Ectodermal cell (in vitro differentiated cells): ENCODE data around the gene GADD45G.

Source experiments
- H3K27ac ChIP-seq: 2 replicates; pipeline ENCODE4 v1.7.0; 2013; ENCODE audit warnings: mild to moderate bottlenecking, low read depth, low read length; ENCODE audit not compliant: insufficient read depth, poor library complexity, severe bottlenecking
- H3K27me3 ChIP-seq: 2 replicates; pipeline ENCODE4 v1.7.0; 2013; ENCODE audit warnings: mild to moderate bottlenecking, low read length; ENCODE audit not compliant: insufficient read depth, control insufficient read depth, poor library complexity, severe bottlenecking
- H3K36me3 ChIP-seq: one replicate; pipeline ENCODE4 v1.7.0; 2013; ENCODE audit warnings: low read length; ENCODE audit not compliant: control insufficient read depth, insufficient read depth
- H3K4me1 ChIP-seq: one replicate; pipeline ENCODE4 v1.7.0; 2013; ENCODE audit warnings: low read length; ENCODE audit not compliant: control insufficient read depth, insufficient read depth
- H3K4me3 ChIP-seq: 2 replicates; pipeline ENCODE4 v1.7.0; 2013; ENCODE audit warnings: low read depth, low read length, control low read depth; ENCODE audit not compliant: insufficient read depth
- H3K9me3 ChIP-seq: 2 replicates; pipeline ENCODE4 v1.7.0; 2013; ENCODE audit warnings: mild to moderate bottlenecking, low read length, moderate library complexity; ENCODE audit not compliant: control insufficient read depth
- WGBS, 2 experiments: methylation state at CpG; one replicate each; pipeline ENCODE4 v1.1.7; 2013; ENCODE audit warnings: missing lambda C conversion rate in 2 of 2; 5-methylcytosine and 5-hydroxymethylcytosine counted together

GADD45G gene

DNA sequence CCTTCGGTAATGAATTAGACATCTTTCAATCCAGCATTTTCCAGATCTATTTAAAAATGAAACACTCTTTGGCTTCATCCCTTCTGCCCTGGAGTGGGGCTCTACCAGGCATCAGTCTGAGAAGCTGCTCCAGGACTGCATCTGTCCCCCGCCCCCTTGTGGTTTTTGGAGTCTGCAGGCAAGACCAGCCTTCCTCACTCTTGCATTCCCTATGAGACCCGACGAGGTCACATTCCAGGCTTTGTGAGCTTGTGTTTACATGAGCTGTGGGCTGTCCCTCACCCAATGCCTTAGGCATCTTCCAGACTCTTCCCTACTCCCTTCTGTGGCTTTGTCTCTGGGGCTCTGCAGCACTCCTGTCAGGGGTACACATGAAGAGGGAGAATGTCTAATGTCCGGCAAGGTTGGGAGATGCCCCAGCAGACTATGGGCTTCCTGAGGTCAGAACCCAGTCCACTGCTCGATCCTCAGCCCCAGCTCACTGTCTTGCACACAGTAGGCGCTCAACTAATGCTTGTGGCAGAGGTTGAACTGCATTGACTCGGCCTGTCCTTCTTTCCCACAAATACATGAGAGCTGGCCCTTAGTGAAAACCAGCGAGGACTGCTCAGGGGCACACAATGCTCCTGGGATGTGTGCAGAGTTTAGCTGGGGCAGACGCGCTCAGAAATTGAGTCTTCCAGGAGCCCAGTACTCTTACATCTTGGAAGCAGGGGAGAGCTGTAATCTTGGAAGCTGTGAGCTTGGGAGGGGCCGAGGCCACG, 11.7 kb upstream of the GADD45G start:
- H3K9me3 ChIP-seq = no peaks in the 10 kb centered on the region
- no peaks in the 10 kb centered on the region for H3K27me3 ChIP-seq
- H3K4me1 ChIP-seq = peaks cover 3% of the 10 kb centered on the region
- H3K36me3 ChIP-seq = no peaks in the 10 kb centered on the region
- no peak overlapping the region for H3K27ac ChIP-seq
- H3K4me3 ChIP-seq = no peak overlapping the region
- WGBS, 2 experiments = 68% methylated on average over 13 of the region's 13 CpGs

DNA sequence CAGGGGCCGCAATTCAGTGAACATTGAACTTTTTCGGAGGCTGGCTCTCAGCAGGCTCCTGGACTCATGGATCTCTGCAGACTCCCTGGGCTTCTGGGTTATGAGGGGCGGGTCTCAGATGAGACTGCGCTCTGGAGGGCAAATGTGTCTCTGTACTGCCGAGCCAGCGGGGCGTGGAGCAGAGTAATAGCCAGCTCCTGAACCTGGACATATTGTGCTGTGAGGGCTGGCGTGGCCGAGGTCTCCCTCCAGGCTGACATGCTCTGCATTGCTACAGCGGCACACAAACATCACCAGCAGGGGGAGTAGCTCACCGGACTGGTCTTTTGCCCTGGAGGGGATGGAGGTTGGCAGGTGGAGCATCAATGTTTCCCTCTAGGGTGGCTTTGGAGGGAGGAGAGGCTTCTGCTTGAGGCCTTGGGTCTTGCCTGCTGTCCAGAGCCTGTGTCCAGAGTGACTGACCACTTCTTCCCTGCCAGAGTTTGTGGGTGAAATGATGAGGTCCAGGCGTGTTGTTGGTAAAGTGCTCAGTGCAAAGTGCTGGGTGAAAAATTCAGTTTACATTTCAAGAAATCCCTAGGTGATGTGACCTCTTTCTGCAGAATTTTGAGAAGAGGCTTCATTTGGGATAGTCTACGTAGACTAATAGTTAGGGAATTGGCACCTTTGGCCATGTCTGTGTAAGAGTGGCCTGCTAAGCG, 10.9 kb upstream of the GADD45G start:
- H3K36me3 ChIP-seq = no peaks in the 10 kb centered on the region
- H3K9me3 ChIP-seq = no peaks in the 10 kb centered on the region
- 67 to 69% methylated on average over 14 of the region's 14 CpGs for WGBS, 2 experiments

DNA sequence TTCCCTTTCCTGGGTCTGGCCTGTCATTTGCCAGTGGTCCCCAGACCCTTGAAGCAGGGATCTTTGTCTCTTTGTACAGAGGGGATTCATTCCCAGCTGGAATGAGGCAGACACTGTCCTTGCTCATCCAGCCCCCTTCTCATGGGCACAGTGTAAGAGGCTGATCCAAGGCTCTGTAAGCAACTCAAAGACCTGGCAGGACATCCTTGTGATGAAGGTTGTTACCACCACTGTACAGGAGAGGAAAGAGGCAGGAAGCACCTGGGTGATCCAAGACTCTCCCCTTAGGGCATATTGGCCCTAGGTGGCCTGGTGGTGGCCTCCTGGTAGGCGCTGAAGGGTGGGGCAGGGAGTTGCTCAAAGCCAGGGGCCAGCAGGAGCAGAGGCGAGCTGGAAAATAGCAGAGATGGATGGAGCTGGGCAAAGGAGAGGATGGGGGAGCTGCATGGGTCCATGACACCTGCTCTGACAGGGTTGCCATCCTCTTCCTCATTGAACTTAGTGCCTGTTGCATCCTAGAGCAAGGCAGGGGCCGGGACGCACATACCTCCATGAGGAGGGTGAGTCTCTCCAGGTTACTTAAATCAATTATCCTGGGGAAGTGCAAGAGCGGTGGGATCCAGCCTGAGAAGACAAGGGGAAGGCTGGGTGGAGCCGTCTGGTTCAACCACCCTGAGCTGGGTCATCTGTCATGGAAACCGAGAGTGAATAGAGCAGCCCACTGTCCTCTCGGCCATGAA, 9.8 kb upstream of the GADD45G start:
- H3K36me3 ChIP-seq = no peaks in the 10 kb centered on the region
- WGBS, 2 experiments = 90 to 92% methylated on average over 8 of the region's 8 CpGs
- peaks cover 3% of the 10 kb centered on the region for H3K4me1 ChIP-seq
- H3K27ac ChIP-seq = no peak overlapping the region
- H3K9me3 ChIP-seq = no peaks in the 10 kb centered on the region
- no peak overlapping the region for H3K4me3 ChIP-seq
- H3K27me3 ChIP-seq = peaks cover 3% of the 10 kb centered on the region

More for the DNA sequence above, 10.9 kb upstream of the GADD45G start:
- Histone ChIP-seq H3K4me3 (no peak overlapping the region), H3K27ac (no peak overlapping the region), H3K4me1 (peaks cover 3% of the 10 kb centered on the region), H3K27me3 (no peaks in the 10 kb centered on the region)

DNA sequence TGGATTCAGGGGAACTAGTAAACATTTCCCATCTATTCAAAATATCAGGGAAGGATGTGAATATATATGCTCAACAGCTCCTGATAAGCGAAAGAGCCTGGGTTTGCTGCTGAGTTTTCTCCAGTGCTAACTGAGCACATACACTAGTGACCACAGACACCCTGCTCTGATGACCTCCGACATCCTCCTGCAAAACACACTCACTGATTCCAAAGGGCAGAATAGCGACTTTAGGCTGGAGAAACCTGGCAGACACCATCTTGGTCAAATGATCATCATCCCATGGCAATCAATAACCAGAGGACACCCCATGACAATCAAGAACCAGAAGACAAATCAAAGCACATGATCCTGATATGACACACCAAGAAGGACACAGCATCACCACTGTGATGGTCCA, 9.2 kb upstream of the GADD45G start:
- Histone ChIP-seq H3K4me3 (no peak overlapping the region), H3K27me3 (peaks cover 10% of the 10 kb centered on the region)

DNA sequence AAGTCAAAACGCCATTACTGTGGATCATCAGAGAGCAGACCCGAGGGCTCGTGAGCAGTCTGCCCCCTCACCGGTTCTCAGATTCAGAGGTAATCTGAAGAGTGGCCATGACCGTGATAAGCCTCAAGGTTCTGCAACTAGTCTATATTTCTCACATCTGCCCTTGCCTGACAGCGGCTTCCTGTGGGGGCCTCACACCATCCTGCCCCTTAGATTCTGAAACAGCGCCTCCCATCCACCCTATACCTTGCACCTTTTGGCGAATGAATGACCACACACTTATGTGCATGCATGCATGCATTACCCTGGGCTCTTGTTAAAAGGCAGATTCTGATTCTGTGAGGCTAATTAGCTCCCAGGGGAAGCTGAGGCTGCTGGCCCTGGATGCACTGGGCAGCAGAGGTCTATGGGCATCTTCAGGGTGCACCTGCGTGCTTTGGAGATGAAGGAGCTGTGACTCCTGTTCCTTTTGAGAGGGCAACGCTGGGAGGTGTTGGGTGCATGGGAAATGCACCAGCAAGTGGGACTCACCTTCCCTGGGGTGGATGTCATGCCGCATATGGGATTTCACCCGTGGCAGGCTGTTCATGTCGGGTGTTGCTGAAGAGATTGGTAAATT, 7.8 kb upstream of the GADD45G start:
- peaks cover 3% of the 10 kb centered on the region for H3K4me1 ChIP-seq
- H3K9me3 ChIP-seq = no peaks in the 10 kb centered on the region
- no peak overlapping the region for H3K27ac ChIP-seq
- H3K36me3 ChIP-seq = no peaks in the 10 kb centered on the region
- H3K4me3 ChIP-seq = no peak overlapping the region
- WGBS, 2 experiments = 91 to 92% methylated on average over 13 of the region's 13 CpGs
- peaks cover 18% of the 10 kb centered on the region for H3K27me3 ChIP-seq

More for the DNA sequence above, 9.2 kb upstream of the GADD45G start:
- WGBS, 2 experiments = 88 to 91% methylated on average over 3 of the region's 3 CpGs
- peaks cover 3% of the 10 kb centered on the region for H3K4me1 ChIP-seq
- H3K27ac ChIP-seq = no peak overlapping the region
- no peaks in the 10 kb centered on the region for H3K36me3 ChIP-seq
- no peaks in the 10 kb centered on the region for H3K9me3 ChIP-seq

DNA sequence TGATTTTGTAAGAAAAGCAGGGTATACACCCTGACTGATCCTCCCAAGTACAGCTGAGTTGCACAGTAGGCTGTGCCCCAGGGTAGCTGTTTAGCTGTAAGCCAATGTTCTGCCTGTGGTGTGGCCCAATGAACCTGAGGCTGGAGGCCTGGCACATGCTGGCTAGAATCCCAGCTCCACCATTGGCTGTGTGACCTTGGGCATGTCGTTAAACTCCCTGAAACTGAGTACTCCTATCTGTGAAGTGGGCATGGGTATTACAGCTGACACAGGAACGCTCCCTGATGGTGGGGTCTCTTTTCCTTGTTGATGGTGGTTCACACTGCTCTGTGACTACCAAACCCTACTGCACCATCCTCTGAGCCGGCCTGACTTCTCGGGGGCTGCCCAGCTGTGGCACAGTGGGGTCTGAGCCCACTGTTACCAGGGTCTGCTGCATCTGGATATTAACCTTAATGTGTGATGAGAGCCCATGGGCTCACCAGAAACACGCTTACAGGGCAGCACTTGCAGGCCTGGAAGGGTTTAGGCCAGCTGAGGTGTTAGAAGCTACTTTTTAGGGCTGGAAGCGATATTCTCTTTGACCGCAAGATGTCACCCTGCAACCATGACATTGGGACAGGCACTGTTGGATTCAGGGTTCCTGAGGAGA, 7.0 kb upstream of the GADD45G start:
- Histone ChIP-seq H3K27ac (no peak overlapping the region), H3K4me1 (peaks cover 1% of the 10 kb centered on the region), H3K4me3 (no peak overlapping the region), H3K9me3 (no peaks in the 10 kb centered on the region), H3K36me3 (no peaks in the 10 kb centered on the region), H3K27me3 (peaks cover 19% of the 10 kb centered on the region)
- WGBS, 2 experiments = 61 to 64% methylated on average over 7 of the region's 7 CpGs

DNA sequence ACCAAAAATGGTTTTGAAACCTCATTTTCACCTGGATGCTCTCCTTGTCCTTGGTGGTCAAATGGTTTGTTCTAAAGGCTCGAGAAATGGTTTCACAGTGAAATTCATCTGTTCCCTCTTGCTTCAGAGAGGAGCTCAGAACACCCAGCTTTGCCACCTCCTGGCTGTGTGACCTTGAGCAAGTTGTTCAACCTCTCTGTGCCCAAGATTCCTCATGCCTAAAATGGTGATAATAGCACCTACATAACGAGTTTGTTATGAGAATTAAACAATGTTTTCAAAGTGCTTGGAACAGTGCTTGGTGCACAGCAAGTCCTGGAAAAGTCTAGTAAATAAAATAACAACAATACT, 6.5 kb upstream of the GADD45G start:
- peaks cover 23% of the 10 kb centered on the region for H3K27me3 ChIP-seq
- 5 to 8% methylated on average over 2 of the region's 2 CpGs for WGBS, 2 experiments

DNA sequence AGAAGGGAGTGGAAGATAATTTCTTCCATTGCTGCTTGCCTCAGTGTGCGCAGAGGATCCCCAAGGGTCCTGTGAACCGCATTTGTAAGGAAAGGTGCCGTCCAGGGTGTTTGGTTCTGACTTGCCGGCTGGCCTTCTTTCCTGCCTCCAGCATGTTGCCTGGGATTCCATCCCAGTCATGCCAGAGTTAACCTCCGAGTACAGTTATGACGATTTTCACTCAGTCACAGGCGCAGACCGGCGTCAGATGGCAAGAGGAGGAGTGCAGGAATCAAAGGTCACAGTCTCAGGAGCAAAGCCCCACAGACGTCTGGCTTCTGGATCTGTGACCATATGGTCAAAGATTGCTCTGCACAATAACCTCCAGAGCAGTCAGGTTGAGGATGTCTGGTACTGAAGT, 5.9 kb upstream of the GADD45G start:
- Histone ChIP-seq H3K27ac (no peak overlapping the region), H3K4me1 (peaks cover 9% of the 10 kb centered on the region), H3K9me3 (no peaks in the 10 kb centered on the region), H3K27me3 (peaks cover 25% of the 10 kb centered on the region), H3K36me3 (no peaks in the 10 kb centered on the region), H3K4me3 (no peak overlapping the region)
- 82 to 86% methylated on average over 10 of the region's 10 CpGs for WGBS, 2 experiments

More for the DNA sequence above, 6.5 kb upstream of the GADD45G start:
- Histone ChIP-seq H3K36me3 (no peaks in the 10 kb centered on the region), H3K27ac (no peak overlapping the region), H3K4me1 (peaks cover 4% of the 10 kb centered on the region), H3K9me3 (no peaks in the 10 kb centered on the region), H3K4me3 (no peak overlapping the region)

DNA sequence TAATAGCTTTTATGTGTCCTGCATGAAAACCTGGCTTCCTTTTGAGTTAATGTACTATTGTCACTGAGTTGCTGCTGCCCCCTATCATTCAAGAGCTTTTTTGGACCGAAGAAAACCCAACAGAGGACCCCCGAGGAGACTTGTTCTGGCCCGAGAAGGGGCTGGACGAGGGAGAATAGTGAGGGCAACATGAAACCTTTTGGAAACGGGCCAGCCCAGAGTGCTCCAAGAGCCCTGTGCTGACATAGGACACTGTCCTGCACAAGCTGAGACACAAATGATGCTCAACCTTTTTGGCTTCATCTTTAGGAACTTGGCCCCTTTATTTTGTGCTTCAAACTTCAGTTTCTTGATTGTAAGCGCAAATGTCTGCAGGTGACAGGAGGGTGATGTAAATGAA, 4.0 kb upstream of the GADD45G start:
- Histone ChIP-seq H3K9me3 (no peaks in the 10 kb centered on the region), H3K4me3 (no peak overlapping the region), H3K4me1 (peaks cover 11% of the 10 kb centered on the region), H3K27ac (no peak overlapping the region), H3K36me3 (no peaks in the 10 kb centered on the region), H3K27me3 (peaks cover 36% of the 10 kb centered on the region)
- 80 to 81% methylated on average over 6 of the region's 6 CpGs for WGBS, 2 experiments
